ENCODE results near the gene ADAMTS7.

DNA sequence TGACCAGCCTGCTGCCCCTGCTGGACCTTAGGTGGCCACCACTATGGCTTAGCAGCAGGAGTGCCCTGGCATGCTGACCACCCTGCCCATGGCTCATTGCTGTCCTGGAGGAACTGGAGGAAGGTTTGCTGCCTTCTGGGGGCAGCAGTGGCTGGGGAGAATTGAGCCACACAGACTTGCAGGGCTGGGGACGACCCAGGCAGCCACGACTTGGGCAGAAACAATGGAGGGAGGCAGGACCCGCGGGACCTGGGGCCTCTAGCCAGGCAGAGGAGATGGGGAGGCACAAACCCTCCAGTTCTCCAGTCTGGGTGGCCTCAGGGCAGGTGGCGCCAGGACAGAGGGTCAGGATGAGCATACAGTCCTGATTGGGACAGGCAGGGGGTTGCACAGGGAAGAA lies 32.8 kb downstream of the ADAMTS7 start:
- TF ChIP-seq, protein P1, sequence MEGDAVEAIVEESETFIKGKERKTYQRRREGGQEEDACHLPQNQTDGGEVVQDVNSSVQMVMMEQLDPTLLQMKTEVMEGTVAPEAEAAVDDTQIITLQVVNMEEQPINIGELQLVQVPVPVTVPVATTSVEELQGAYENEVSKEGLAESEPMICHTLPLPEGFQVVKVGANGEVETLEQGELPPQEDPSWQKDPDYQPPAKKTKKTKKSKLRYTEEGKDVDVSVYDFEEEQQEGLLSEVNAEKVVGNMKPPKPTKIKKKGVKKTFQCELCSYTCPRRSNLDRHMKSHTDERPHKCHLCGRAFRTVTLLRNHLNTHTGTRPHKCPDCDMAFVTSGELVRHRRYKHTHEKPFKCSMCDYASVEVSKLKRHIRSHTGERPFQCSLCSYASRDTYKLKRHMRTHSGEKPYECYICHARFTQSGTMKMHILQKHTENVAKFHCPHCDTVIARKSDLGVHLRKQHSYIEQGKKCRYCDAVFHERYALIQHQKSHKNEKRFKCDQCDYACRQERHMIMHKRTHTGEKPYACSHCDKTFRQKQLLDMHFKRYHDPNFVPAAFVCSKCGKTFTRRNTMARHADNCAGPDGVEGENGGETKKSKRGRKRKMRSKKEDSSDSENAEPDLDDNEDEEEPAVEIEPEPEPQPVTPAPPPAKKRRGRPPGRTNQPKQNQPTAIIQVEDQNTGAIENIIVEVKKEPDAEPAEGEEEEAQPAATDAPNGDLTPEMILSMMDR (IDR thresholded peaks at IDR 0.05; ENCODE audit: control extremely low read depth in 1 of 3, insufficient read depth in 1 of 3, low read depth in 1 of 3, low read length in 3 of 3): no peak
- TF ChIP-seq EZH2 (IDR thresholded peaks at IDR 0.05; ENCODE audit: low read depth, low read length, severe bottlenecking) (no peak), POLR2A (IDR thresholded peaks at IDR 0.05; ENCODE audit: control extremely low read depth in 1 of 2, low read depth in 2 of 2, low read length in 2 of 2) (no peak), CHD1 (IDR thresholded peaks at IDR 0.05; ENCODE audit: low read depth, low read length) (no peak), SRF (IDR thresholded peaks at IDR 0.05; ENCODE audit: low read depth, low read length) (no peak), KDM1A (IDR thresholded peaks at IDR 0.05; ENCODE audit: borderline replicate concordance, low read length) (no peak)

Data from H1 (cell line).